H1 (cell line): ENCODE results near the gene FGF12. TPM values are rescaled to one million over a fixed set of nuclear protein-coding genes. Genes with fewer than 3 reads are reported as not detected.

Source experiments
- CTCF ChIA-PET: fragments of 300-600 bp; sonication (Branson Sonifier 250); formaldehyde crosslinking; loops from one replicate; lab custom pipeline; 2021; ENCODE audit not compliant: partially characterized antibody; lab: Charles Lee
- POLR2A ChIA-PET: fragments of 300-600 bp; sonication (Branson Sonifier 250); formaldehyde crosslinking; loops from one replicate; lab custom pipeline; 2021; ENCODE audit warnings: inconsistent platforms; ENCODE audit not compliant: partially characterized antibody; lab: Charles Lee
- DNase-seq, 2 experiments: peaks; one replicate each; pipeline versions ENCODE4 v3.0.0 to v3.0.0-alpha.2; 2010 to 2022; ENCODE audit warnings: low spot score in 2 of 2, low read depth in 1 of 2, mixed read lengths in 1 of 2
- FAIRE-seq: peaks from 2 replicates; lab custom pipeline; 2011; peaks lifted over from hg19 to GRCh38; lab: Jason Lieb, UNC
- H2AFZ ChIP-seq: 2 replicates; pipeline ENCODE4 v1.8.1; 2012; ENCODE audit warnings: low read length, inconsistent platforms
- H2AK5ac ChIP-seq: 2 replicates; pipeline ENCODE4 v1.6.1; 2013; ENCODE audit warnings: low read depth, low read length
- H2BK120ac ChIP-seq: replicated peaks from 2 replicates; pipeline ENCODE3; 2013; ENCODE audit warnings: low read depth, low read length, inconsistent platforms
- H2BK12ac ChIP-seq: 2 replicates; pipeline ENCODE4 v1.6.1; 2013; ENCODE audit warnings: low read depth, low read length
- H2BK15ac ChIP-seq: 2 replicates; pipeline ENCODE4 v1.6.1; 2013; ENCODE audit warnings: low read length
- H2BK20ac ChIP-seq: 2 replicates; pipeline ENCODE4 v1.6.1; 2013; ENCODE audit warnings: low read length
- H2BK5ac ChIP-seq: 2 replicates; pipeline ENCODE4 v1.6.1; 2013; ENCODE audit warnings: low read depth, low read length
- H3K14ac ChIP-seq: 2 replicates; pipeline ENCODE4 v1.6.1; 2013; ENCODE audit warnings: inconsistent platforms; ENCODE audit not compliant: insufficient read length
- H3K18ac ChIP-seq: 2 replicates; pipeline ENCODE4 v1.6.1; 2013; ENCODE audit warnings: low read length; ENCODE audit errors: extremely low read depth
- H3K23ac ChIP-seq: 2 replicates; pipeline ENCODE4 v1.6.1; 2013; ENCODE audit warnings: inconsistent platforms; ENCODE audit not compliant: insufficient read length
- H3K23me2 ChIP-seq: 2 replicates; pipeline ENCODE4 v1.6.1; 2013; ENCODE audit warnings: low read depth, low read length
- H3K27ac ChIP-seq: 2 replicates; pipeline ENCODE4 v1.6.1; 2011; ENCODE audit warnings: low read depth, low read length, inconsistent platforms
- H3K27me3 ChIP-seq, 4 experiments: replicated peaks in 1 of 4; 1 replicate in 1 of 4; 2 replicates in 3 of 4; pipeline versions ENCODE4 v1.6.1 to v1.8.1; 2011 to 2013; ENCODE audit warnings: low read length in 3 of 4, mild to moderate bottlenecking in 3 of 4, inconsistent platforms in 2 of 4, mixed read lengths in 2 of 4, moderate library complexity in 1 of 4; ENCODE audit not compliant: control insufficient read depth in 3 of 4, insufficient read depth in 3 of 4; ENCODE audit errors: extremely low read depth in 1 of 4
- H3K36me3 ChIP-seq, 4 experiments: 2 replicates each; pipeline versions ENCODE4 v1.6.1 to v1.8.1; 2011 to 2013; ENCODE audit warnings: mild to moderate bottlenecking in 4 of 4, low read length in 3 of 4, moderate library complexity in 2 of 4, control low read depth in 1 of 4, inconsistent platforms in 1 of 4; ENCODE audit not compliant: insufficient read depth in 4 of 4, control insufficient read depth in 2 of 4
- H3K4ac ChIP-seq: replicated peaks from 2 replicates; pipeline ENCODE3; 2013; ENCODE audit warnings: low read length, low read depth, mixed read lengths, inconsistent platforms; ENCODE audit not compliant: insufficient read length
- H3K4me1 ChIP-seq, 4 experiments: replicated peaks in 1 of 4; 1 replicate in 1 of 4; 2 replicates in 3 of 4; pipeline versions ENCODE4 v1.6.1 to v1.8.1; 2011 to 2013; ENCODE audit warnings: low read length in 3 of 4, inconsistent platforms in 2 of 4, mixed read lengths in 1 of 4; ENCODE audit not compliant: insufficient read depth in 4 of 4, control insufficient read depth in 3 of 4
- H3K4me2 ChIP-seq, 2 experiments: 2 replicates each; pipeline versions ENCODE4 v1.6.1 to v1.8.1; 2011 to 2013; ENCODE audit warnings: low read depth in 2 of 2, low read length in 2 of 2, control low read depth in 1 of 2, inconsistent platforms in 1 of 2, mild to moderate bottlenecking in 1 of 2; ENCODE audit not compliant: insufficient read depth in 1 of 2
- H3K4me3 ChIP-seq, 4 experiments: fragments of 200-600, 300-600 bp in 1 of 4; sonication (generic), shearing (Covaris generic), sonication (Bioruptor Twin) in 1 of 4; 2 replicates each; pipeline versions ENCODE4 v1.5.1 to v1.8.1; 2011 to 2016; ENCODE audit warnings: low read length in 4 of 4, low read depth in 3 of 4, control low read depth in 2 of 4, inconsistent platforms in 2 of 4, mild to moderate bottlenecking in 2 of 4, mixed read lengths in 1 of 4, moderate library complexity in 1 of 4; ENCODE audit not compliant: insufficient read depth in 2 of 4; ENCODE audit errors: extremely low read depth in 1 of 4
- H3K56ac ChIP-seq: replicated peaks from 2 replicates; pipeline ENCODE3; 2013; ENCODE audit warnings: low read depth, mild to moderate bottlenecking, mixed read lengths, low read length, inconsistent platforms; ENCODE audit not compliant: insufficient read length
- H3K79me1 ChIP-seq: 2 replicates; pipeline ENCODE4 v1.6.1; 2013; ENCODE audit warnings: low read depth, low read length, control low read depth
- H3K79me2 ChIP-seq, 2 experiments: 2 replicates each; pipeline versions ENCODE4 v1.6.1 to v1.8.1; 2012 to 2013; ENCODE audit warnings: low read length in 2 of 2, mild to moderate bottlenecking in 2 of 2, inconsistent platforms in 1 of 2; ENCODE audit not compliant: insufficient read depth in 2 of 2, control insufficient read depth in 1 of 2
- H3K9ac ChIP-seq, 4 experiments: replicated peaks in 1 of 4; 1 replicate in 1 of 4; 2 replicates in 3 of 4; pipeline versions ENCODE4 v1.6.1 to v1.8.1; 2011 to 2013; ENCODE audit warnings: low read depth in 3 of 4, low read length in 3 of 4, control low read depth in 2 of 4, mild to moderate bottlenecking in 2 of 4, moderate library complexity in 2 of 4, inconsistent platforms in 1 of 4; ENCODE audit errors: extremely low read depth in 1 of 4
- H3K9me3 ChIP-seq, 2 experiments: 2 replicates each; pipeline versions ENCODE4 v1.6.1 to v1.8.1; 2012 to 2013; ENCODE audit warnings: mild to moderate bottlenecking in 2 of 2, moderate library complexity in 2 of 2, control low read depth in 1 of 2, inconsistent platforms in 1 of 2, low read depth in 1 of 2, low read length in 1 of 2, mixed read lengths in 1 of 2; ENCODE audit not compliant: insufficient read depth in 2 of 2
- H4K20me1 ChIP-seq, 2 experiments: replicated peaks in 1 of 2; 2 replicates each; pipeline versions ENCODE3 to v1.8.1; 2011 to 2013; ENCODE audit warnings: inconsistent platforms in 2 of 2, low read length in 2 of 2, mild to moderate bottlenecking in 1 of 2; ENCODE audit not compliant: insufficient read depth in 2 of 2, control insufficient read depth in 1 of 2
- H4K5ac ChIP-seq: 2 replicates; pipeline ENCODE4 v1.6.1; 2013; ENCODE audit warnings: low read length, low read depth, mixed read lengths, inconsistent platforms; ENCODE audit not compliant: insufficient read length
- H4K8ac ChIP-seq: 2 replicates; pipeline ENCODE4 v1.8.0; 2013; ENCODE audit warnings: mild to moderate bottlenecking, moderate library complexity, low read length, inconsistent platforms; ENCODE audit not compliant: insufficient read depth; ENCODE audit errors: extremely low read depth
- H4K91ac ChIP-seq: replicated peaks from 2 replicates; pipeline ENCODE3; 2013; ENCODE audit warnings: low read length, mixed read lengths, inconsistent platforms; ENCODE audit not compliant: insufficient read length
- CEBPB ChIP-seq: IDR thresholded peaks from 2 replicates; pipeline ENCODE4 v1.6.1; 2012; ENCODE audit warnings: low read depth, low read length
- CHD2 ChIP-seq: IDR thresholded peaks from 2 replicates; pipeline ENCODE4 v1.6.1; 2012; ENCODE audit warnings: low read length, improper control_type of control experiment
- EZH2 ChIP-seq: fragments of 200-600 bp; sonication (generic); IDR thresholded peaks from 2 replicates; pipeline ENCODE4 v1.7.1; 2012; ENCODE audit warnings: low read depth, mild to moderate bottlenecking, moderate library complexity, low read length, inconsistent platforms; ENCODE audit not compliant: severe bottlenecking
- KDM1A ChIP-seq: fragments of 200-600, 300-600 bp; sonication (generic); IDR thresholded peaks from 2 replicates; pipeline ENCODE4 v1.7.1; 2016; ENCODE audit warnings: mild to moderate bottlenecking, low read length, borderline replicate concordance
- KDM5A ChIP-seq: fragments of 200-600 bp; IDR thresholded peaks from 2 replicates; pipeline ENCODE4 v1.7.1; 2012; ENCODE audit warnings: mild to moderate bottlenecking, low read length, inconsistent platforms, mixed read lengths
- NRF1 ChIP-seq: IDR thresholded peaks from 2 replicates; pipeline ENCODE4 v1.6.1; 2011; ENCODE audit warnings: mild to moderate bottlenecking, low read depth, low read length, improper control_type of control experiment
- POLR2A ChIP-seq, 2 experiments: IDR thresholded peaks; 1 replicate in 1 of 2; 2 replicates in 1 of 2; pipeline ENCODE4 v1.6.1; 2011; ENCODE audit warnings: low read depth in 2 of 2, low read length in 2 of 2, mild to moderate bottlenecking in 2 of 2; ENCODE audit errors: control extremely low read depth in 1 of 2
- RNF2 ChIP-seq: fragments of 200-900, 300-1000 bp; sonication (generic); IDR thresholded peaks from 2 replicates; pipeline ENCODE4 v1.7.1; 2016; ENCODE audit warnings: borderline replicate concordance, low read depth, mild to moderate bottlenecking, antibody characterized with exemption, low read length; ENCODE audit not compliant: poor library complexity, severe bottlenecking; ENCODE audit errors: missing control alignments
- SIN3A ChIP-seq, 2 experiments: IDR thresholded peaks in 1 of 2; conservative IDR thresholded peaks in 1 of 2; 2 replicates each; pipeline ENCODE4 v1.6.1; 2011 to 2012; ENCODE audit warnings: low read length in 2 of 2, improper control_type of control experiment in 1 of 2, low read depth in 1 of 2, mild to moderate bottlenecking in 1 of 2
- SIRT6 ChIP-seq: IDR thresholded peaks from one replicate; pipeline ENCODE4 v1.7.1; 2012; ENCODE audit warnings: low read length, inconsistent platforms
- SIX5 ChIP-seq: IDR thresholded peaks from 2 replicates; pipeline ENCODE4 v1.6.1; 2011; ENCODE audit warnings: mild to moderate bottlenecking, low read depth, low read length
- SUZ12 ChIP-seq: fragments of 200-600 bp; sonication (generic); IDR thresholded peaks from 2 replicates; pipeline ENCODE4 v1.6.1; 2012; ENCODE audit warnings: mild to moderate bottlenecking, inconsistent platforms, low read length, moderate library complexity, mixed read lengths
- TEAD4 ChIP-seq: IDR thresholded peaks from 2 replicates; pipeline ENCODE4 v1.6.1; 2012; ENCODE audit warnings: low read depth, low read length, inconsistent platforms, mixed read lengths
- WGBS, 2 experiments: shearing (Covaris generic) in 1 of 2; methylation state at CpG; one replicate each; pipeline versions ENCODE4 v1.1.6 to v1.1.7; 2013 to 2015; ENCODE audit warnings: low lambda C conversion rate in 2 of 2, mixed read lengths in 2 of 2, inconsistent platforms in 1 of 2, low coverage in 1 of 2, missing lambda C conversion rate in 1 of 2; ENCODE audit not compliant: insufficient replicate concordance in 2 of 2, insufficient coverage in 1 of 2, insufficient read length in 1 of 2; ENCODE audit errors: extremely low coverage in 1 of 2, missing lambda C conversion rate in 1 of 2; 5-methylcytosine and 5-hydroxymethylcytosine counted together
- polyA plus RNA-seq, 7 experiments: library from polyadenylated mRNA; depleted of rRNA in 3 of 7; stranded (reverse) in 5 of 7; unstranded in 2 of 7; fragments of >200 nt in 5 of 7; fragments of 200-250 nt in 2 of 7; gene quantifications; 1 replicate in 5 of 7; 2 replicates in 1 of 7; 4 replicates in 1 of 7; pipeline versions ENCODE4 v1.2.1 to v1.2.3, GENCODE V29; 2011 to 2013; ENCODE audit warnings: missing spikeins in 2 of 7, mixed read lengths in 2 of 7
- total RNA-seq: library from RNA; stranded (reverse); fragmentation: NEBNext Ultra II Directional; extraction: Animal tissue kit (Norgen Biotek cat#: 25700); gene quantifications from 2 replicates; pipeline ENCODE4 v1.2.1, GENCODE V29; 2021
- TF ChIP-seq, protein P1 (sequence below): IDR thresholded peaks from 2 replicates; pipeline ENCODE4 v1.6.1; 2012; ENCODE audit warnings: inconsistent platforms

Gene FGF12
- total and polyA plus RNA-seq, 2 of the 8 experiments (the other 6 are each of a cell fraction or from before 2014, with no cell fraction given): 4.1 to 16.6 TPM

GRCh38 chr3:192710366-192710765, 17.0 kb downstream of the FGF12 start:
- Histone ChIP-seq H3K4ac (no peak overlapping the region), H4K8ac (no peak overlapping the region), H2AFZ (no peak overlapping the region), H3K23ac (no peak overlapping the region)
- CTCF ChIA-PET: interaction anchor here (1.1 kb wide), 1 partner anchor 103 kb away, joined by 3 read pairs; no protein-coding TSS in a partner anchor
- TF ChIP-seq SUZ12 (no peak), TEAD4 (no peak), SIX5 (no peak), CHD2 (no peak), SIN3A (conservative IDR thresholded peaks at IDR 0.05 in 1 of 2, IDR thresholded peaks at IDR 0.05 in 1 of 2; ENCODE audit: low read depth in 1 of 2, low read length in 2 of 2) (no peak), KDM1A (no peak), POLR2A (IDR thresholded peaks at IDR 0.05; ENCODE audit: control extremely low read depth in 1 of 2, low read depth in 2 of 2, low read length in 2 of 2) (no peak), CEBPB (no peak), KDM5A (no peak), NRF1 (no peak), EZH2 (no peak), RNF2 (no peak), SIRT6 (no peak)
- TF ChIP-seq, protein P1, sequence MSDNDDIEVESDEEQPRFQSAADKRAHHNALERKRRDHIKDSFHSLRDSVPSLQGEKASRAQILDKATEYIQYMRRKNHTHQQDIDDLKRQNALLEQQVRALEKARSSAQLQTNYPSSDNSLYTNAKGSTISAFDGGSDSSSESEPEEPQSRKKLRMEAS: no peak
- TF ChIP-seq, all 59 proteins: peak for 0
- POLR2A ChIA-PET: no interaction called here
- H4K91ac ChIP-seq: no peak overlapping the region
- no peaks in the 10 kb centered on the region for H3K23me2 ChIP-seq
- H3K27ac ChIP-seq: no peak overlapping the region
- H2BK20ac ChIP-seq: no peak overlapping the region
- H4K5ac ChIP-seq: no peak overlapping the region
- H3K4me2 ChIP-seq: no peak overlapping the region
- H2BK15ac ChIP-seq: no peak overlapping the region
- no peaks in the 10 kb centered on the region for H4K20me1 ChIP-seq
- no peak overlapping the region for H3K14ac ChIP-seq
- H3K9me3 ChIP-seq: peaks cover 0 to 3% of the 10 kb centered on the region in 2 experiments; a peak in 1 of 4 replicates
- no peak for FAIRE-seq
- no peaks in the 10 kb centered on the region for H3K79me1 ChIP-seq
- H3K18ac ChIP-seq: no peak overlapping the region
- H3K4me3 ChIP-seq: no peak overlapping the region
- H3K4me1 ChIP-seq: no peaks in the 10 kb centered on the region
- no peaks in the 10 kb centered on the region; a peak in 1 of 8 replicates for H3K36me3 ChIP-seq
- H3K79me2 ChIP-seq: no peaks in the 10 kb centered on the region
- WGBS, 2 experiments: 77% methylated on average over 1 of the region's 1 CpG; no CpG with 5 or more reads in 1 of the 2 experiments
- no peak overlapping the region for H2BK5ac ChIP-seq
- DNase-seq: no peak
- no peak overlapping the region for H3K9ac ChIP-seq
- H2AK5ac ChIP-seq: no peak overlapping the region
- no peak overlapping the region for H3K56ac ChIP-seq
- H3K27me3 ChIP-seq: no peaks in the 10 kb centered on the region
- no peak overlapping the region for H2BK12ac ChIP-seq
- no peak overlapping the region for H2BK120ac ChIP-seq
